ENCODE results near the gene INS. TPM values are rescaled to one million over a fixed set of nuclear protein-coding genes. Genes with fewer than 3 reads are reported as not detected.

INS gene
- total and polyA plus RNA-seq, 2 of the 13 experiments (the other 11 are each of a cell fraction or from before 2014, with no cell fraction given), result not detected

- TF ChIP-seq, protein P1, sequence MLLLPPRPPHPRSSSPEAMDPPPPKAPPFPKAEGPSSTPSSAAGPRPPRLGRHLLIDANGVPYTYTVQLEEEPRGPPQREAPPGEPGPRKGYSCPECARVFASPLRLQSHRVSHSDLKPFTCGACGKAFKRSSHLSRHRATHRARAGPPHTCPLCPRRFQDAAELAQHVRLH (CRISPR knock-in tag; IDR thresholded peaks at IDR 0.05; ENCODE audit: borderline replicate concordance, low read depth), result no peak
- TF ChIP-seq YY1 (IDR thresholded peaks at IDR 0.05; ENCODE audit: insufficient read depth, insufficient replicate concordance, low read depth, low read length), result peak; percentile 42
- TF ChIP-seq PCBP2 (optimal IDR thresholded peaks at IDR 0.05; ENCODE audit: low read depth, low read length, poor library complexity, severe bottlenecking), result no peak
- TF ChIP-seq ZNF44 (CRISPR knock-in tag; IDR thresholded peaks at IDR 0.05), result no peak; the same call in 1 of the 2 replicates
- TF ChIP-seq, protein P2, sequence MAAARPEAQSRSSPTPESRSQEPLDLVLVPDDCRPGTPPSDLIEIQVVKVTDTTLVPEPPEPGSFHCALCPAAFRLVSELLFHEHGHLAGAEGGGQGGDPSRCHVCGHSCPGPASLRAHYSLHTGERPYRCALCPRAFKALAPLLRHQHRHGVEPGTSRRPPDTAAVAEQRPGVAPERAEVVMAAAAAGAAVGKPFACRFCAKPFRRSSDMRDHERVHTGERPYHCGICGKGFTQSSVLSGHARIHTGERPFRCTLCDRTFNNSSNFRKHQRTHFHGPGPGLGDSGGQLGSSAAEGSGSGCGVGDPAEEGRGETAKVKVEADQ (CRISPR knock-in tag; IDR thresholded peaks at IDR 0.05; ENCODE audit: borderline replicate concordance), result no peak; the same call in 1 of the 2 replicates
- TF ChIP-seq PAXIP1 (CRISPR knock-in tag; conservative IDR thresholded peaks at IDR 0.05), result 0 out of 2 replicates have a peak, but pooled peaks have one; percentile 14
- peak; percentile 44; the same call in 1 of the 2 replicates for TF ChIP-seq HHEX (CRISPR knock-in tag; IDR thresholded peaks at IDR 0.05)
- no peak for TF ChIP-seq ZBED4 (CRISPR knock-in tag; IDR thresholded peaks at IDR 0.05; ENCODE audit: borderline replicate concordance)
- TF ChIP-seq NR2F6 (IDR thresholded peaks at IDR 0.05), result peak; percentile 33
- TF ChIP-seq NR2F6 (CRISPR knock-in tag; IDR thresholded peaks at IDR 0.05), result no peak
- TF ChIP-seq CCDC6 (CRISPR knock-in tag; IDR thresholded peaks at IDR 0.05), result 0 out of 2 replicates have a peak, but pooled peaks have one; percentile 41
- TF ChIP-seq SIX4 (CRISPR knock-in tag; IDR thresholded peaks at IDR 0.05), result no peak
- TF ChIP-seq ZC3H13 (CRISPR knock-in tag; IDR thresholded peaks at IDR 0.05), result peak; percentile 76
- peak; percentile 88 for TF ChIP-seq PRMT3 (CRISPR knock-in tag; IDR thresholded peaks at IDR 0.05; ENCODE audit: borderline replicate concordance, low read depth)
- TF ChIP-seq ZNF282 (IDR thresholded peaks at IDR 0.05; ENCODE audit: partially characterized antibody), result no peak
These were observed 32.3 kb downstream of the INS start (continued) for GRCh38 chr11:2128511-2129307.

Data from HepG2 (cell line).